ENCODE measurements around the gene ZNF214.

DNA sequence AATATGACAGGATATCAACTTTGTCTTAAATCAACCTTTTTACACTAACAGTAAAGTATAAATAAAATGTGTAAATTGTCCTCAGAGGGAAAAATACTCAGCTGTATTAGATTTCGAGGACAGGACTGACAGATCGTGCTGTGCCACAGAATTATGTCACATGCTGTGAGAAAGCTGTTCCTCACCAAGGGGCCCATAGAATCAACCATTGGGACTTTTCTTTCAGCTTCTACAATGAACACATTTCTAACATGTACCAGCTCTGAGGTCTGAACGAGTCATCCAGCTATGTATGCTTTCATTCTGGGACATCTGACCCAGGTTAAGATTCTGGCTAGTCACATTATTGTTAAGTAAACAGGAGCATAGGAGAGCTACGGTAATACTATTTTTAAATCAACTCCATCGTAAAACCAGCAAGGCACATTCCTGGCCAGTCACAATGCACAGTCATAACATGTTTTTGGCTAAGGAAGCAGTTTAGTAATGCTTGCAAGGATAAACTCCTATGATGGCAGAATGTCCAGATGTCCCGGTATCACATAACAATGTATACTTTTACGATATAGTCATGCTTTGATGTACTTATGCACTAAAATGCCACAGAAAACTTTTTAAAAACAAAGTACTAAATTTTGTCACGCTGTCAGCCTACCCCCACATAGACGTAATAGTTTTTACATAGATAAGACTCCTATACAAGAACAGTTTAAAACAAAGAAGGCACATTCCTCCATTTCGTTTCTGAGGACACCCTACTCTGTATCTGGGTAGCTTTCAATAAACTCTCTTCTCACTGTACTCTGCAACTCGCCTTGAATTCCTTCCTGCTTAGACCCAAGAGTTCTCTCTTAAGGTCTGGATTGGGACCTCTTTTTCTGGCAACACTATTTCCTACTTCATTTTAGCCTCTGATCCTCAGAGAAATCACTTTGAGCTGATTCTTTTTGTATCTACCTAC lies 27.4 kb downstream of the ZNF214 start:
- TF ChIP-seq, protein P1, sequence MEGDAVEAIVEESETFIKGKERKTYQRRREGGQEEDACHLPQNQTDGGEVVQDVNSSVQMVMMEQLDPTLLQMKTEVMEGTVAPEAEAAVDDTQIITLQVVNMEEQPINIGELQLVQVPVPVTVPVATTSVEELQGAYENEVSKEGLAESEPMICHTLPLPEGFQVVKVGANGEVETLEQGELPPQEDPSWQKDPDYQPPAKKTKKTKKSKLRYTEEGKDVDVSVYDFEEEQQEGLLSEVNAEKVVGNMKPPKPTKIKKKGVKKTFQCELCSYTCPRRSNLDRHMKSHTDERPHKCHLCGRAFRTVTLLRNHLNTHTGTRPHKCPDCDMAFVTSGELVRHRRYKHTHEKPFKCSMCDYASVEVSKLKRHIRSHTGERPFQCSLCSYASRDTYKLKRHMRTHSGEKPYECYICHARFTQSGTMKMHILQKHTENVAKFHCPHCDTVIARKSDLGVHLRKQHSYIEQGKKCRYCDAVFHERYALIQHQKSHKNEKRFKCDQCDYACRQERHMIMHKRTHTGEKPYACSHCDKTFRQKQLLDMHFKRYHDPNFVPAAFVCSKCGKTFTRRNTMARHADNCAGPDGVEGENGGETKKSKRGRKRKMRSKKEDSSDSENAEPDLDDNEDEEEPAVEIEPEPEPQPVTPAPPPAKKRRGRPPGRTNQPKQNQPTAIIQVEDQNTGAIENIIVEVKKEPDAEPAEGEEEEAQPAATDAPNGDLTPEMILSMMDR (IDR thresholded peaks at IDR 0.05): no peak
- TF ChIP-seq POLR2A (IDR thresholded peaks at IDR 0.05; ENCODE audit: low read depth) (no peak), EP300 (IDR thresholded peaks at IDR 0.05) (no peak), POLR2AphosphoS5 (IDR thresholded peaks at IDR 0.05) (peak in 1 of 2 donors; percentile 39)
